ENCODE measurements around the gene HHAT. TPM values are rescaled to one million over a fixed set of nuclear protein-coding genes. Genes with fewer than 3 reads are reported as not detected.

Gene HHAT
- total and polyA plus RNA-seq, 2 of the 4 experiments (the other 2 are of a cell fraction), result 1.7 to 2.5 TPM

- TF ChIP-seq NFE2L2 (IDR thresholded peaks at IDR 0.05; ENCODE audit: low read depth, low read length) (no peak), POLR2A (IDR thresholded peaks at IDR 0.05; ENCODE audit: low read depth, low read length) (no peak)
- H4K91ac ChIP-seq (ENCODE audit: insufficient read depth, low read depth, low read length), result no peak overlapping the region
- no TSS peak for BruUV-seq (replicated peaks)
- ChIA-PET POLR2A (ENCODE audit: unreplicated experiment) (no interaction called here), CTCF (interaction anchor here (0.7 to 9.5 kb wide), 2 partner anchors 9 to 545 kb away, joined by 4 to 76 read pairs; partner anchors contain the start of gene KCNH1)
- ATAC-seq (ENCODE audit: low read depth) (no peak), DNase-seq (no peak)
- H2BK120ac ChIP-seq (ENCODE audit: low read depth, low read length), result no peak overlapping the region
- H2AK9ac ChIP-seq (replicated peaks; ENCODE audit: low read depth, low read length, poor library complexity), result no peak overlapping the region
- in situ Hi-C loops (cut with MboI; ENCODE audit: low sequenced_read_pairs) (loop anchor here (5.0 to 25.0 kb wide), 2 partner anchors 177 to 543 kb away; partner anchors contain the start of gene KCNH1), intact Hi-C loops (cut with micrococcal nuclease) (no loop called here), dilution Hi-C loops (cut with HindIII; ENCODE audit: low sequenced_read_pairs, unreplicated experiment) (no loop called here)
- no peak overlapping the region for H3K4ac ChIP-seq (ENCODE audit: low read depth, low read length)
- H2BK15ac ChIP-seq (ENCODE audit: low read depth, low read length), result no peak overlapping the region
- H3K79me1 ChIP-seq (ENCODE audit: low read depth in 1 of 2, low read length in 2 of 2), result no peaks in the 10 kb centered on the region
- H3K56ac ChIP-seq (ENCODE audit: extremely low read depth, insufficient read depth, low read length), result no peak overlapping the region; the same call in 1 of the 2 replicates
- H3K4me1 ChIP-seq (ENCODE audit: control insufficient read depth, insufficient read depth, low read length), result peaks cover 3% of the 10 kb centered on the region; the same call in 1 of the 2 replicates
- H3K36me3 ChIP-seq (ENCODE audit: control insufficient read depth, insufficient read depth, low read length), result no peaks in the 10 kb centered on the region
- no peak overlapping the region for H4K8ac ChIP-seq (ENCODE audit: low read depth in 2 of 2, low read length in 2 of 2)
- no peak overlapping the region for H2BK20ac ChIP-seq (ENCODE audit: low read depth, low read length)
- H3K14ac ChIP-seq (replicated peaks; ENCODE audit: low read depth, low read length), result no peak overlapping the region
- H3K9ac ChIP-seq (ENCODE audit: low read depth, low read length), result no peak overlapping the region
- no peak overlapping the region for H2AK5ac ChIP-seq (ENCODE audit: low read depth, low read length)
- no peaks in the 10 kb centered on the region for H4K20me1 ChIP-seq (ENCODE audit: insufficient read depth, low read length)
- no peak overlapping the region for H3K4me2 ChIP-seq (ENCODE audit: low read depth, low read length)
- no peak overlapping the region for H3K23ac ChIP-seq (ENCODE audit: low read depth, low read length)
- H3K4me3 ChIP-seq (ENCODE audit: insufficient read depth, low read depth, low read length), result no peak overlapping the region
- H3K18ac ChIP-seq (ENCODE audit: low read depth, low read length), result no peak overlapping the region
- H3K9me3 ChIP-seq (ENCODE audit: control insufficient read depth, insufficient read depth, low read length), result no peaks in the 10 kb centered on the region
- WGBS, 2 experiments (ENCODE audit: extremely low coverage in 2 of 2, insufficient read length in 1 of 2), result no CpG with 5 or more reads among the region's 3 CpGs
- H3K9me1 ChIP-seq (ENCODE audit: insufficient read depth, low read length), result peaks cover 5% of the 10 kb centered on the region; the same call in 1 of the 2 replicates
- no peak overlapping the region for H3K27ac ChIP-seq (ENCODE audit: insufficient read depth, low read length)
- H3K27me3 ChIP-seq (ENCODE audit: control insufficient read depth, insufficient read depth, low read length), result no peaks in the 10 kb centered on the region
- no peak overlapping the region for H4K5ac ChIP-seq (ENCODE audit: low read depth, low read length)
- no peak overlapping the region for H2BK5ac ChIP-seq (ENCODE audit: low read depth, low read length, poor library complexity, severe bottlenecking)
- H2AFZ ChIP-seq (replicated peaks; ENCODE audit: low read length, poor library complexity), result no peak overlapping the region
Observed at GRCh38 chr1:210588946-210589345, 260.2 kb downstream of the HHAT start.
